ENCODE measurements around the gene ALS2. TPM values are rescaled to one million over a fixed set of nuclear protein-coding genes. Genes with fewer than 3 reads are reported as not detected.
"Not testable (repeated sequence)": the region's sequence is repeated elsewhere in the genome, so short reads cannot be mapped to it uniquely, and the experiment has no call there.

ALS2 gene
- total RNA-seq, 1 experiment from 2014 or later: 39.2 TPM

DNA sequence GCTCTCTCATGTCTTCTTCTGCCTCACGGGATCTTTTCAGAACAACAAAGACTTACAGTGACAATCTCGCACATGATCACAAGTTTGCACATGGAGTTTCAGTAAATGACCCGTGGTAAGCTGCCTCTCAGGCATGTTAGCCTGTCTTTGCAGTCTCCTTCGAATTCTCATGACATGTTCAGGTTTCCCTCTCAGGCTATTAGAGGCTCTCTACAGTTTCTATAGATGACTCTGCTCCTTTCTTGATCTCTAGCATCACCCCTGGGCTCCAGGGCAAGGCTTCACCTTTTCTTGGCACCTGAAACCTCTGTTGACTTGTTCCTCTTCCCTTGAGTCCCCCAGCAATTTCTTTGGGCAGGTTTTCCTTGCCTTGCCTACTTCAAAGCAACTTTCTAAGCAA is 105.3 kb downstream of the ALS2 start:
- DNase-seq (ENCODE audit: low spot score): no peak

DNA sequence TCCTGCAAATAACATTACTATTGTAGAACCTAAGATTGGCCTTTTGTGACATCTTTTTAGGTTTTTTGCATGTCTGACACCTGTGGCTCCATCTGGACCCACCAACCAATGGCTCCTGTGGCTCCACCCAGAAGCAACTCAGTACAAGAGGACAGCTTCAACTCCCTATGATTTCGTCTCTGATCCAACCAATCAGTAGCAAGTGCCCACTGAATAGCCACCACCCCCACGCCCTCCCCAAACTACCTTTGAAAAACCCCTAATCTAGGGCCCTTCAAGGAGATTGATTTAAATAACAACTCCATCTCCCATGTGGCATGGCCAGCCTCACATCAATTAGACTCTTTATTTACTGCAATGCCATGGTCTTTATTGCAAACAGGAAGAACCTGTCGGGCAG is 105.9 kb downstream of the ALS2 start:
- DNase-seq (ENCODE audit: low spot score): no peak

- no peak for DNase-seq (ENCODE audit: low spot score)
These were observed 106.4 kb downstream of the ALS2 start for GRCh38 chr2:201674298-201674697.

GRCh38 chr2:201673546-201673945 is 107.2 kb downstream of the ALS2 start:
- no peak for DNase-seq (ENCODE audit: low spot score)

DNA sequence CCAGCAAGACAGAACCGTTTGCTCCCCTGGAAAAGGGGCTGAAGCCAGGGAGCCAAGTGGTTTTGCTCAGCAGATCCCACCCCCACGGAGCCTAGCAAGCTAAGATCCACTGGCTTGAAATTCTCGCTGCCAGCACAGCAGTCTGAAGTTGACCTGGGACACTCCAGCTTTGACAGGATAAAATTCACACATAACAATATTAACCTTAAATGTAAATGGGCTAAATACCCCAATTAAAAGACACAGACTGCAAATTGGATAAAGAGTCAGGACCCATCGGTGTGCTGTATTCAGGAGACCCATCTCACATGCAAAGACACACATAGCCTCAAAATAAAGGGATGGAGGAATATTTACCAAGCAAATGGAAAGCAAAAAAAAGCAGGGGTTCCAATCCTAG is 109.5 kb downstream of the ALS2 start:
- DNase-seq (ENCODE audit: low spot score): not testable (repeated sequence)

- no peak for DNase-seq (ENCODE audit: low spot score)
These were observed 110.9 kb downstream of the ALS2 start for GRCh38 chr2:201669865-201670264.

DNA sequence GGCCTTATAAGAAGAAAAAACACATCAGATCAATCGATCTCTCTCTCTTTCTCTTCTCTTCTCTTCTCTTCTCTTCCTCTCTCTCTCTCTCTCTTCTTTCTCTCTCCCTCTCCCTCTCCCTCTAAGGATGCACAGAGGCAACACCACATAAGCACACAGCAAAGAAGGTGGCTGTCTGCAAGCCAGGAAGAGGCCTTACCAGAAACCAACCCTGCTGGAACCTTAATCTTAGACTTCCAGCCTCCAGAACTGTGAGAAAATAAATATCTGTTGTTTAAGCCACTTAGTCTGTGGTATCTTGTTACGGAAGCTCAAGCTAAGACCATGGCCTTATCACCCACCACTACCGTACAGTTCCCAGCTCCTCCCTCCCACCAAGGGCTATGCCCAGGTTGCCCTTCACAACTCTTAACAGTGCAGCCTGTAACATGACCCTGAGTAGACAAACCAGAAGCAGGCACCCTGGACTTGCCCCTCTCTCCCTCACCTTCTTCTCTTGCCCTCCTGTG is 112.3 kb downstream of the ALS2 start:
- DNase-seq (ENCODE audit: low spot score): no peak

- DNase-seq (ENCODE audit: low spot score): no peak
These were observed 116.4 kb downstream of the ALS2 start for GRCh38 chr2:201664334-201664733.

- DNase-seq (ENCODE audit: low spot score): no peak
These were observed 119.4 kb downstream of the ALS2 start for GRCh38 chr2:201661366-201661765.

GRCh38 chr2:201660293-201660895 is 120.3 kb downstream of the ALS2 start:
- no peak for DNase-seq (ENCODE audit: low spot score)

GRCh38 chr2:201656740-201657139 is 124.0 kb downstream of the ALS2 start:
- DNase-seq (ENCODE audit: low spot score): no peak

DNA sequence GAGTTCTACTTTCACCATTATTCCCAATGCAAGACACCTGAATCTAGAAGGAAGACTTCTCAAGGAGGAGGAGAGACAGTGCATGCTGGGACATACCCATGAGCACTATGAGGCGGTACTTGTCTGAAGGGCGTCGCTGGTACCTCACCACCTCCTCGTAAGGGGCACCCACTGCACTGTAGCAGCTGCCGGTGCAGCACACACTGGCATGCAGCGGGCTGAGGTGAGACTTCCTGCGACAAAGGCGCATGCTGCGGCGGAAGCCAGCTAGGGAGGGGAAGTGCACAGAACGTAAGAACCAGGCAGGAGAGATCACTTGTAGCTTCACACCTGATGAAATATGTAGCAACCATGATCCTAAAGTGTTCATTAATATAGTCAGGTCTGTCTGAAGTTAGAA is 124.6 kb downstream of the ALS2 start:
- no peak for DNase-seq (ENCODE audit: low spot score)

- peak; percentile 35 for DNase-seq (ENCODE audit: low spot score)
These were observed 125.9 kb downstream of the ALS2 start for GRCh38 chr2:201654616-201655384.

DNA sequence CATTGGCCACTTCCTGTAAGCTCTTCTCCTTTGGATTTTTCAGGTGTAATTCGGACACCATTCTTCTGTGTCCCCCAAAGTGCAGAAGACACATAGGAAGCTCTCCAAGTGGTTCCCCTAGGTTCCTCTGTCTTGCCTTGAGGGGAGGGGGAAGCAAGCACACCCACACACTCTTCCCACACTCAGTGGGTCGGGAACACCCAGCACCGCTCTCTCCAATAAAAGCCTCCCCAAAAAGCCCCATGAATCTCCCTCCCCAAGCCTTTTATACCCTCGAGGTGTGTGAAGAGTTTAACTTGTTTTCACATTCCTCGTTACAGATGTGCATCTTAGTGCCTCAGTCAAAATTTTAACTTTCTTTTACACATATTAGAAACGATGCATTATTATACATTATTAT is 127.5 kb downstream of the ALS2 start:
- no peak for DNase-seq (ENCODE audit: low spot score)

Other genes starting within 250 kb of the ALS2 start
- 101 and 107 TPM in 2 replicates for gene TMEM237, start 137.4 kb downstream of the ALS2 start, total RNA-seq (2014; rRNA removed; shearing (Covaris generic))
- 6.8 and 8.0 TPM in 2 replicates for gene MPP4, start 82.3 kb downstream of the ALS2 start, total RNA-seq (2014; rRNA removed; shearing (Covaris generic))
- 0.19 TPM in 1 of 2 replicates, not detected in the other for gene CDK15, start 25.6 kb upstream of the ALS2 start, total RNA-seq (2014; rRNA removed; shearing (Covaris generic))